Lower lobe of right lung (tissue), 2 donors: ENCODE results near the gene RHOG. TPM values are rescaled to one million over a fixed set of nuclear protein-coding genes. Genes with fewer than 3 reads are reported as not detected.
A peak's percentile ranks its signal among the peaks of the same experiment; 100 is the strongest.

Experiments used
- ATAC-seq, 2 donors: fragments of 200-7000 bp; cut with Tn5 transposase; one replicate each; pipeline ENCODE4 v1.9.1; 2020 to 2022; ENCODE audit warnings: mild to moderate bottlenecking in 2 of 2, moderate library complexity in 2 of 2
- DNase-seq: peaks from one replicate; pipeline ENCODE4 v3.0.0-alpha.2; 2020
- H3K27ac ChIP-seq: fragments of 200-600 bp; one replicate; pipeline ENCODE4 v1.8.0; 2022
- H3K27me3 ChIP-seq: fragments of 200-600 bp; one replicate; pipeline ENCODE4 v1.8.0; 2022; ENCODE audit warnings: low read depth
- H3K36me3 ChIP-seq: fragments of 200-600 bp; one replicate; pipeline ENCODE4 v1.8.0; 2022; ENCODE audit warnings: mild to moderate bottlenecking
- H3K4me1 ChIP-seq: fragments of 200-600 bp; one replicate; pipeline ENCODE4 v1.8.0; 2022
- H3K4me3 ChIP-seq: fragments of 200-600 bp; one replicate; pipeline ENCODE4 v1.8.0; 2022; ENCODE audit warnings: mild to moderate bottlenecking
- H3K9me3 ChIP-seq: fragments of 200-600 bp; one replicate; pipeline ENCODE4 v1.8.0; 2022
- CTCF ChIP-seq: fragments of 200-600 bp; IDR thresholded peaks from one replicate; pipeline ENCODE4 v1.8.0; 2022; ENCODE audit warnings: antibody characterized with exemption, mild to moderate bottlenecking
- intact Hi-C: fragments of 100-400 bp; cut with DNase I; formaldehyde crosslinking; loops from one replicate; pipeline ENCODE4 v1.11.0; 2022
- total RNA-seq: library from RNA; stranded (reverse); fragmentation: NEBNext Ultra II Directional; extraction: Animal tissue kit (Norgen Biotek cat#: 25700); gene quantifications from one replicate; pipeline ENCODE4 v1.2.1, GENCODE V29; 2021
- donor health status: DM: no; HTN: yes; CAD: no; lungs with severe emphysema.

RHOG gene
- total RNA-seq, 1 donor from 2014 or later = 86.5 TPM

- Histone ChIP-seq H3K27me3 (no peaks in the 10 kb centered on the region), H3K4me3 (no peak overlapping the region), H3K36me3 (peaks cover 27% of the 10 kb centered on the region), H3K4me1 (peaks cover 56% of the 10 kb centered on the region), H3K9me3 (no peaks in the 10 kb centered on the region), H3K27ac (no peak overlapping the region)
- DNase-seq (no peak), ATAC-seq (no peak)
- no peak for TF ChIP-seq CTCF
- intact Hi-C loops = no loop called here
Observed at GRCh38 chr11:3783611-3784010, 57.1 kb downstream of the RHOG start.

- H3K4me3 ChIP-seq = no peak overlapping the region
- intact Hi-C loops = no loop called here
- DNase-seq (no peak), ATAC-seq (no peak)
- no peaks in the 10 kb centered on the region for H3K27me3 ChIP-seq
- H3K9me3 ChIP-seq = no peaks in the 10 kb centered on the region
- no peak for TF ChIP-seq CTCF
- H3K27ac ChIP-seq = no peak overlapping the region
- peaks cover 51% of the 10 kb centered on the region for H3K4me1 ChIP-seq
- H3K36me3 ChIP-seq = peaks cover 34% of the 10 kb centered on the region
Observed at GRCh38 chr11:3782963-3783362, 57.8 kb downstream of the RHOG start.

GRCh38 chr11:3781423-3781822 lies 59.3 kb downstream of the RHOG start:
- H3K36me3 ChIP-seq = peaks cover 49% of the 10 kb centered on the region
- no peaks in the 10 kb centered on the region for H3K27me3 ChIP-seq
- no peak for DNase-seq
- TF ChIP-seq CTCF = no peak
- no peak overlapping the region for H3K4me3 ChIP-seq
- H3K4me1 ChIP-seq = peaks cover 36% of the 10 kb centered on the region
- intact Hi-C loops = no loop called here
- H3K9me3 ChIP-seq = no peaks in the 10 kb centered on the region
- no peak overlapping the region for H3K27ac ChIP-seq
- ATAC-seq = peak; percentile 65 to 69

Other genes with a start within 250 kb of the RHOG start
- 2.2 TPM for gene ART5, start 199.0 kb downstream of the RHOG start, total RNA-seq
- gene ART1, start 195.8 kb downstream of the RHOG start, total RNA-seq = 1.0 TPM
- 1.7 TPM for gene CHRNA10, start 169.6 kb downstream of the RHOG start, total RNA-seq
- 62.3 TPM for gene NUP98, start 43.4 kb downstream of the RHOG start, total RNA-seq
- gene PGAP2, start 32.4 kb downstream of the RHOG start, total RNA-seq = 23.8 TPM
- 59.5 TPM for gene STIM1, start 14.7 kb upstream of the RHOG start, total RNA-seq